Measurements from ENCODE around the gene UBALD2. TPM values are rescaled to one million over a fixed set of nuclear protein-coding genes. Genes with fewer than 3 reads are reported as not detected.

Gene UBALD2
- polyA plus RNA-seq, 1 donor from 2014 or later: 7.5 TPM

- no peak overlapping the region for H3K27ac ChIP-seq (ENCODE audit: low read length)
Observed at GRCh38 chr17:76260220-76260619, 4.9 kb upstream of the UBALD2 start.

GRCh38 chr17:76260669-76261068 is 4.5 kb upstream of the UBALD2 start:
- no peak overlapping the region for H2AFZ ChIP-seq (ENCODE audit: low read depth, low read length)
- no peak overlapping the region for H3K4me2 ChIP-seq (ENCODE audit: low read length)
- no peaks in the 10 kb centered on the region for H3K9me2 ChIP-seq (ENCODE audit: insufficient read depth, low read length)
- no peak overlapping the region for H3K9ac ChIP-seq (ENCODE audit: low read length)
- no peaks in the 10 kb centered on the region for H3K79me2 ChIP-seq (replicated peaks; ENCODE audit: insufficient read depth, low read length)
- H3K27ac ChIP-seq (ENCODE audit: low read length): no peak overlapping the region
- no peaks in the 10 kb centered on the region for H3K36me3 ChIP-seq (ENCODE audit: insufficient read depth, low read length)
- H3K4me3 ChIP-seq (ENCODE audit: low read length): no peak overlapping the region
- TF ChIP-seq, protein P1, sequence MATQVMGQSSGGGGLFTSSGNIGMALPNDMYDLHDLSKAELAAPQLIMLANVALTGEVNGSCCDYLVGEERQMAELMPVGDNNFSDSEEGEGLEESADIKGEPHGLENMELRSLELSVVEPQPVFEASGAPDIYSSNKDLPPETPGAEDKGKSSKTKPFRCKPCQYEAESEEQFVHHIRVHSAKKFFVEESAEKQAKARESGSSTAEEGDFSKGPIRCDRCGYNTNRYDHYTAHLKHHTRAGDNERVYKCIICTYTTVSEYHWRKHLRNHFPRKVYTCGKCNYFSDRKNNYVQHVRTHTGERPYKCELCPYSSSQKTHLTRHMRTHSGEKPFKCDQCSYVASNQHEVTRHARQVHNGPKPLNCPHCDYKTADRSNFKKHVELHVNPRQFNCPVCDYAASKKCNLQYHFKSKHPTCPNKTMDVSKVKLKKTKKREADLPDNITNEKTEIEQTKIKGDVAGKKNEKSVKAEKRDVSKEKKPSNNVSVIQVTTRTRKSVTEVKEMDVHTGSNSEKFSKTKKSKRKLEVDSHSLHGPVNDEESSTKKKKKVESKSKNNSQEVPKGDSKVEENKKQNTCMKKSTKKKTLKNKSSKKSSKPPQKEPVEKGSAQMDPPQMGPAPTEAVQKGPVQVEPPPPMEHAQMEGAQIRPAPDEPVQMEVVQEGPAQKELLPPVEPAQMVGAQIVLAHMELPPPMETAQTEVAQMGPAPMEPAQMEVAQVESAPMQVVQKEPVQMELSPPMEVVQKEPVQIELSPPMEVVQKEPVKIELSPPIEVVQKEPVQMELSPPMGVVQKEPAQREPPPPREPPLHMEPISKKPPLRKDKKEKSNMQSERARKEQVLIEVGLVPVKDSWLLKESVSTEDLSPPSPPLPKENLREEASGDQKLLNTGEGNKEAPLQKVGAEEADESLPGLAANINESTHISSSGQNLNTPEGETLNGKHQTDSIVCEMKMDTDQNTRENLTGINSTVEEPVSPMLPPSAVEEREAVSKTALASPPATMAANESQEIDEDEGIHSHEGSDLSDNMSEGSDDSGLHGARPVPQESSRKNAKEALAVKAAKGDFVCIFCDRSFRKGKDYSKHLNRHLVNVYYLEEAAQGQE (IDR thresholded peaks at IDR 0.05; ENCODE audit: borderline replicate concordance): no peak
- H4K20me1 ChIP-seq (ENCODE audit: insufficient read depth): no peaks in the 10 kb centered on the region
- H3F3A ChIP-seq (ENCODE audit: insufficient read depth, low read length, poor library complexity, severe bottlenecking): no peaks in the 10 kb centered on the region
- H3K9me3 ChIP-seq (ENCODE audit: low read length): no peaks in the 10 kb centered on the region
- no peaks in the 10 kb centered on the region for H3K27me3 ChIP-seq (ENCODE audit: insufficient read depth, low read depth, low read length)

More at GRCh38 chr17:76260220-76260619, 4.9 kb upstream of the UBALD2 start:
- Histone ChIP-seq H3F3A (ENCODE audit: insufficient read depth, low read length, poor library complexity, severe bottlenecking) (no peaks in the 10 kb centered on the region), H3K36me3 (ENCODE audit: insufficient read depth, low read length) (no peaks in the 10 kb centered on the region), H3K9me2 (ENCODE audit: insufficient read depth, low read length) (no peaks in the 10 kb centered on the region), H3K27me3 (ENCODE audit: insufficient read depth, low read depth, low read length) (no peaks in the 10 kb centered on the region), H2AFZ (ENCODE audit: low read depth, low read length) (no peak overlapping the region), H3K4me3 (ENCODE audit: low read length) (no peak overlapping the region), H3K79me2 (replicated peaks; ENCODE audit: insufficient read depth, low read length) (no peaks in the 10 kb centered on the region), H4K20me1 (ENCODE audit: insufficient read depth) (no peaks in the 10 kb centered on the region), H3K9me3 (ENCODE audit: low read length) (no peaks in the 10 kb centered on the region), H3K4me2 (ENCODE audit: low read length) (no peak overlapping the region), H3K9ac (ENCODE audit: low read length) (no peak overlapping the region)
- TF ChIP-seq EZH2 (IDR thresholded peaks at IDR 0.05; ENCODE audit: borderline replicate concordance, insufficient read depth, low read length, poor library complexity, severe bottlenecking) (no peak), RAD21 (conservative IDR thresholded peaks at IDR 0.05) (no peak), SMC3 (conservative IDR thresholded peaks at IDR 0.05; ENCODE audit: poor library complexity) (no peak), MXI1 (conservative IDR thresholded peaks at IDR 0.05; ENCODE audit: poor library complexity, severe bottlenecking) (no peak), POLR2AphosphoS5 (IDR thresholded peaks at IDR 0.05) (no peak), EP300 (conservative IDR thresholded peaks at IDR 0.05; ENCODE audit: poor library complexity, severe bottlenecking) (no peak), TAF1 (IDR thresholded peaks at IDR 0.05; ENCODE audit: low read depth) (no peak), CTCF (IDR thresholded peaks at IDR 0.05; ENCODE audit: poor library complexity, severe bottlenecking) (no peak)
- TF ChIP-seq, protein P1 (IDR thresholded peaks at IDR 0.05; ENCODE audit: borderline replicate concordance): no peak
